HG02943 (cell line): ENCODE measurements around the gene TRABD2A.

Experiments
- ATAC-seq: cut with Tn5 transposase; IDR thresholded peaks from one replicate; pipeline ENCODE4 v1.9.1; 2021; ENCODE audit warnings: mild to moderate bottlenecking, low read depth, moderate library complexity; ENCODE audit not compliant: unreplicated experiment

The TRABD2A gene

GRCh38 chr2:84857566-84857965 is 23.3 kb downstream of the TRABD2A start:
- no peak for ATAC-seq

- ATAC-seq = no peak
Observed at GRCh38 chr2:84856787-84857186, 24.1 kb downstream of the TRABD2A start.

GRCh38 chr2:84855731-84856130 is 25.2 kb downstream of the TRABD2A start:
- ATAC-seq = no peak

GRCh38 chr2:84854850-84855249 is 26.0 kb downstream of the TRABD2A start:
- ATAC-seq = no peak

DNA sequence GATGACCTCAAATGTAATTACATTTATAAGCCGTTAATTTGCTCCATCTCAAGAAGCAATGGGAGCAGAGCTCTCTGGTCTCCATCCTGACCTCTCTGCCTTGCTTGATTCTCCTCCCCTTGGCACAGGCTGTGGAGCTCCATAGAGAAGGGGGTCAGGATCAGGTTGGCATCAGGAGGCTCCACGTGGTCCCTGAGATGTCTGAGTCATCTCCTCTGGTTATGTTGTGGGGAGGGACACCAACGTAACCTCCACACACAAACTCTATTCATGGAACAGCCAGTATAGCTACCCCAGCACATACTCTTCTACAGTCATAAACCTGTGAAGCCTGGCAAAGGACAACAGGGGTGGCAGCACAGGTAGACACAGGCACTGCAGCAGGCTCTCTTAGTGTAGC is 29.0 kb downstream of the TRABD2A start:
- ATAC-seq = no peak

- no peak for ATAC-seq
Observed at GRCh38 chr2:84850471-84850870, 30.4 kb downstream of the TRABD2A start.

GRCh38 chr2:84849271-84849952 is 31.5 kb downstream of the TRABD2A start:
- ATAC-seq = no peak

- no peak for ATAC-seq
Observed at GRCh38 chr2:84847326-84848050, 33.4 kb downstream of the TRABD2A start.

DNA sequence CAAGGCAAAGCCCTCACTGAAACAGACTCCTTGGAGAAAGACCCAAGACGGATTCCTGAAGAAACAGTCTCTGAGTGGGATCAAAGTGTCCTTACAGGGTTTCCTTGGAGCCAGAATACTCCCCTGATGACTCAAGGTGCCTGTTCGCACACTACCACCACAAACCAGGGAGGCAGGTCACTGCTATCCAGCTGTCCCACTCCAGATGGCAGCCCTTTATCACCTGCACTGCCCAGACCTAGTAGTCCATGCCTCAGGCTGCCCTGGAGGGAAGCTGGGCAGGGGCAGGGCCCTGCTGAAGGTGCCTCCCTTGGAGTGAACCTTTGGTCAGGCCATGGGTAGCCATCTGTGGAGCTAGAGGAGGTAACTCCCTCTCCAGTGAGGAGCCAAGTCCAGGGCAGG is 34.1 kb downstream of the TRABD2A start:
- ATAC-seq = no peak

DNA sequence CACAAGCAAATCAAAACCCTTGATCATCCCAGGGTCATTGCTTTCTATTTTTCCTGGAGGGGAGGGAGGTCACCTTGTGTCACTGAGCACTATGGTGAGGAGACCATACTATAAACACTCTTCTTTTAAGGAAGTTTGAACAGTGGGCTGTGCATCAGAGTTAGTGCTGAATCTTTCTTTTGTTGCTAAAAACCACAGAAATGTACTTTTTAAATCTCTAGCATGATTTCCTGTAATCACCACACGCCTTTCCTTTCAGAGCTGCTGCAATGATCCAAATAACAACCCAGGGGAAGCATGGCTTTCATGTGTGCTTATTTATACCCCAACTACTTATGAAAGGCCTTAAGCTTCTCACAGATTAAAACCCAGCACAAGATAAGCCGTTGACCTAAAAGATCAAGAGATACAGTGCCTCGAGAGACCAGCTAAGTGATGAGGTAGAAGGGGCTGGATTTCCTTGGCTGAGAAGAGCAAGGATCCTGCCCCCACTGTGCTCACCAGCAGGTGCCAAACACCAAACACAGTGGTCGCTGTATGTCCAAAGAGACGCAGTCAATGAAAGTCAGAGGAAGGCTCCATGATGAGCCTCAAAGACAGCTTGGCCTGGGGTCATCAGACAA is 34.7 kb downstream of the TRABD2A start:
- ATAC-seq = no peak

DNA sequence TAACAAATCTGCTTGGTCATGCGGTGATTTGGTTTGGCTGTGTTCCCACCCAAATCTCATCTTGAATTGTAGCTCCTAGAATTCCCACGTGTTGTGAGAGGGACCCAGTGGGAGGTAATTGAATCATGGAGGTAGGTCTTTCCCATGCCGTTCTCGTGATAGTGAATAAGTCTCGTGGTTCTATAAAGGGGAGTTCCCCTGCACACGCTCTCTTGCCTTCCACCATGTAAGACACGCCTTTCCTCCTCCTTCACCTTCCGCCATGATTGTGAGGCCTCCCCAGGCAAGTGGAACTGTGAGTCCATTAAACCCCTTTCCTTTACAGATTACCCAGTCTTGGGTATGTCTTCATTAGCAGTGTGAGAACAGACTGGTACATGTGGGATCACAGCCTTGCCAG is 36.7 kb downstream of the TRABD2A start:
- no peak for ATAC-seq

DNA sequence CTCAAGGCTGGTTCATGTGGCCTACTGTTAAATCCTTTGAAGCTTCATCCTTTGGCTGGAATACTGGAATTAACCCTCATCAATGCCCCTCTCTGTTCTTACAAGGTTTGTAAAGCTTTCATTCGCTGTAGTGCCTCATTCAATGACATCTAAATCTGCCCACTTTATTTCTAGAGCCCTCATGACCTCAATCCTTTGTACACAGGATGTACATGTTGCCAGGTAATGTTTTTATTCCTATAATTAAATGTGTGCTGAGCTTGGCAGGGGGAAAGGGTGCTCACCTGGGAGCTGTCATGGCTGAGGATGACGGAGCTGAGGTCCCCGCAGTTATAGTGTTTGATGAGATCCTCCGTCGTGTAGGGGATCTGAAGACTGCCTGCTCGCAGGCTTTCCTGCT is 39.3 kb downstream of the TRABD2A start:
- ATAC-seq = no peak

- ATAC-seq = no peak
Observed at GRCh38 chr2:84840306-84840705, 40.6 kb downstream of the TRABD2A start.

DNA sequence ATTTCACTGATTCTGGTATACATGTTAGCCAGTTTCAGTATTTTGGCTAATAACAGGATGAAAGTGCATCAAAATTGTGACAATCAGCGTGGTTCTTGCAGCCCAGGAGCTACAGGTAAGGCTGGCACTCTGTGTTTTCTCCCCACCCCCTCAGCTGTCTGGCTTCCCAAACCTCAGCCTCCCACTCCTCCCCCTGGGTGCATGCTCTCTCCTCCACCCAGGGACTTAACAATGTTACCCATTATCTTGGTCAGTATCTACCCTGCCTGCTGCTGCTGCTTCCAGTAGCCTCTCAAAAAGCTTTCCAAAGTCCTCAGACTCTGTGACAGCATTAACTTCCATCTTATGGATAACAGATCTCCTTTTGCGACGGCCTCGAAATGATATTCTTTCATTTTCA is 41.0 kb downstream of the TRABD2A start:
- no peak for ATAC-seq

- ATAC-seq = no peak
Observed at GRCh38 chr2:84838434-84839145, 42.3 kb downstream of the TRABD2A start.

GRCh38 chr2:84836215-84836614 is 44.7 kb downstream of the TRABD2A start:
- ATAC-seq = no peak

- no peak for ATAC-seq
Observed at GRCh38 chr2:84833481-84834150, 47.3 kb downstream of the TRABD2A start.

- no peak for ATAC-seq
Observed at GRCh38 chr2:84832772-84833461, 48.0 kb downstream of the TRABD2A start.

- no peak for ATAC-seq
Observed at GRCh38 chr2:84830758-84831500, 50.0 kb downstream of the TRABD2A start.
